ENCODE results near the gene UCKL1.

UCKL1 gene

DNA sequence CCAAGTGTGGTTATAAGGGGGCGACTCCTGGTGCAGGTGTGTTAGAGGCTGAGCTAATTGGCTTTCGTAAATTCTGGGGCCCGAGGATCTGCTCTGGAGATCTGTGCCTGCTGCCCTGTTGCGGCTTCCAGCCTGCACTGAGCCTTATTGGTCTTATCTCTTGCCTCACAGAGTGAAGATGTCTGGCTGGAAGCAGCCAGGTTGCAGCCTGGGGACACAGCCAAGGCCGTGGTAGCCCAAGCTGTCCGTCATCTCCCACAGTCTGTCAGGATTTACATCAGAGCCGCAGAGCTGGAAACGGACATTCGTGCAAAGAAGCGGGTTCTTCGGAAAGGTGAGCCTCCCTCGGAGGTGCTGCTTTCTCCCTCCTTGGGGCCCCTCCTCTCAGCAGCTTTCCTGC, 44.7 kb upstream of the UCKL1 start:
- Histone ChIP-seq H3K27me3 (ENCODE audit: control insufficient read depth, insufficient read depth, low read length) (no peaks in the 10 kb centered on the region), H3K9ac (no peak overlapping the region), H3K4me3 (ENCODE audit: low read depth, low read length) (no peak overlapping the region), H3K4me1 (no peaks in the 10 kb centered on the region), H3K36me3 (ENCODE audit: control insufficient read depth, insufficient read depth, low read length) (no peaks in the 10 kb centered on the region), H3K79me2 (peaks cover 16% of the 10 kb centered on the region), H3K9me3 (ENCODE audit: control insufficient read depth, low read length) (no peaks in the 10 kb centered on the region), H3K27ac (no peak overlapping the region), H3K4me2 (ENCODE audit: low read length) (no peak overlapping the region), H2AFZ (no peak overlapping the region)
- TF ChIP-seq, protein P1, sequence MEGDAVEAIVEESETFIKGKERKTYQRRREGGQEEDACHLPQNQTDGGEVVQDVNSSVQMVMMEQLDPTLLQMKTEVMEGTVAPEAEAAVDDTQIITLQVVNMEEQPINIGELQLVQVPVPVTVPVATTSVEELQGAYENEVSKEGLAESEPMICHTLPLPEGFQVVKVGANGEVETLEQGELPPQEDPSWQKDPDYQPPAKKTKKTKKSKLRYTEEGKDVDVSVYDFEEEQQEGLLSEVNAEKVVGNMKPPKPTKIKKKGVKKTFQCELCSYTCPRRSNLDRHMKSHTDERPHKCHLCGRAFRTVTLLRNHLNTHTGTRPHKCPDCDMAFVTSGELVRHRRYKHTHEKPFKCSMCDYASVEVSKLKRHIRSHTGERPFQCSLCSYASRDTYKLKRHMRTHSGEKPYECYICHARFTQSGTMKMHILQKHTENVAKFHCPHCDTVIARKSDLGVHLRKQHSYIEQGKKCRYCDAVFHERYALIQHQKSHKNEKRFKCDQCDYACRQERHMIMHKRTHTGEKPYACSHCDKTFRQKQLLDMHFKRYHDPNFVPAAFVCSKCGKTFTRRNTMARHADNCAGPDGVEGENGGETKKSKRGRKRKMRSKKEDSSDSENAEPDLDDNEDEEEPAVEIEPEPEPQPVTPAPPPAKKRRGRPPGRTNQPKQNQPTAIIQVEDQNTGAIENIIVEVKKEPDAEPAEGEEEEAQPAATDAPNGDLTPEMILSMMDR (IDR thresholded peaks at IDR 0.05) = no peak

GRCh38 chr20:63982937-63983336, 26.7 kb upstream of the UCKL1 start:
- no peak overlapping the region for H3K27ac ChIP-seq
- no peaks in the 10 kb centered on the region for H3K27me3 ChIP-seq (ENCODE audit: control insufficient read depth, insufficient read depth, low read length)
- H3K9me3 ChIP-seq (ENCODE audit: control insufficient read depth, low read length) = no peaks in the 10 kb centered on the region
- H3K9ac ChIP-seq = no peak overlapping the region
- no peaks in the 10 kb centered on the region for H3K36me3 ChIP-seq (ENCODE audit: control insufficient read depth, insufficient read depth, low read length)
- peaks cover 11% of the 10 kb centered on the region for H3K79me2 ChIP-seq
- peaks cover 11% of the 10 kb centered on the region for H3K4me1 ChIP-seq
- TF ChIP-seq, protein P1 (IDR thresholded peaks at IDR 0.05) = no peak
- no peak overlapping the region for H2AFZ ChIP-seq
- H3K4me3 ChIP-seq (ENCODE audit: low read depth, low read length) = no peak overlapping the region
- H3K4me2 ChIP-seq (ENCODE audit: low read length) = no peak overlapping the region

GRCh38 chr20:63980806-63981728, 24.9 kb upstream of the UCKL1 start, which contains the start of gene PRPF6:
Gene PRPF6 (plus strand): TSS chr20:63981132. CDS start chr20:63981246, 114 bp downstream.
- Histone ChIP-seq H3K4me2 (ENCODE audit: low read length) (peak within 1 kb of the TSS; percentile 57), H2AFZ (peak within 1 kb of the TSS; percentile 99), H3K4me3 (ENCODE audit: low read depth, low read length) (peak within 1 kb of the TSS; percentile 73), H3K27ac (peak within 1 kb of the TSS; percentile 90), H3K9ac (peak within 1 kb of the TSS; percentile 93), H3K4me1 (peaks cover 11% of the 10 kb centered on the region), H3K36me3 (ENCODE audit: control insufficient read depth, insufficient read depth, low read length) (no peaks in the 10 kb centered on the region), H3K79me2 (peaks cover 11% of the 10 kb centered on the region), H3K27me3 (ENCODE audit: control insufficient read depth, insufficient read depth, low read length) (no peaks in the 10 kb centered on the region), H3K9me3 (ENCODE audit: control insufficient read depth, low read length) (no peaks in the 10 kb centered on the region)
- TF ChIP-seq, protein P1 (IDR thresholded peaks at IDR 0.05) = peak; percentile 92

DNA sequence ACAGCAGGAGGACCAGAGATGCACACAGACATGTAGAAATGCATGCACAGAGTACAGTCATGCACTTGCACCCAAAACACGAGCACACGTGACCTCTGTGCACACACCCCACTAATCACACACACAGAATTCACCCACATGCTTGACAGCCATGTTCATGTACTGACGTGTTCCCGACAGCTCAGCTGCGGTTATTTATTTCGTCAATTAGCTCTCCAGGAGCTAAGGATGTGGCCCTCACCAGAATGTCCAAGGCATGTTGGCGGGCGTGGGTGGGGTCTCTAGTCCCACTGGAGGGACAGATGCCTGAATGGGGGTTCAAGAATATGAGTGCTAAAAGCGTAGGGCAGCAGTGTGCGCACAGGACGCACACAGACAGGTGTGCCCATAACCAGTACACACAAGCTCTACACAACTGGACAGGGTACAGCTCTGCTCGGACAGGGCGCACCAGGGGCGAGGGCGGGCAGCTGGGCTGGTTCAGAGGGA, 24.1 kb upstream of the UCKL1 start:
- Histone ChIP-seq H3K9ac (no peak overlapping the region), H3K9me3 (ENCODE audit: control insufficient read depth, low read length) (no peaks in the 10 kb centered on the region), H3K4me1 (peaks cover 11% of the 10 kb centered on the region), H3K4me2 (ENCODE audit: low read length) (peak overlapping the region; percentile 57), H3K27ac (peak overlapping the region; percentile 90), H3K36me3 (ENCODE audit: control insufficient read depth, insufficient read depth, low read length) (no peaks in the 10 kb centered on the region), H2AFZ (peak overlapping the region; percentile 99), H3K27me3 (ENCODE audit: control insufficient read depth, insufficient read depth, low read length) (no peaks in the 10 kb centered on the region), H3K4me3 (ENCODE audit: low read depth, low read length) (peak overlapping the region; percentile 73), H3K79me2 (peaks cover 10% of the 10 kb centered on the region)
- TF ChIP-seq, protein P1 (IDR thresholded peaks at IDR 0.05) = no peak
